RPMI8226 (cell line): Measurements from ENCODE around the gene LSM3.

Source experiments
- DNase-seq: peaks from one replicate; pipeline ENCODE4 v3.0.0-alpha.2; 2015

LSM3 gene

DNA sequence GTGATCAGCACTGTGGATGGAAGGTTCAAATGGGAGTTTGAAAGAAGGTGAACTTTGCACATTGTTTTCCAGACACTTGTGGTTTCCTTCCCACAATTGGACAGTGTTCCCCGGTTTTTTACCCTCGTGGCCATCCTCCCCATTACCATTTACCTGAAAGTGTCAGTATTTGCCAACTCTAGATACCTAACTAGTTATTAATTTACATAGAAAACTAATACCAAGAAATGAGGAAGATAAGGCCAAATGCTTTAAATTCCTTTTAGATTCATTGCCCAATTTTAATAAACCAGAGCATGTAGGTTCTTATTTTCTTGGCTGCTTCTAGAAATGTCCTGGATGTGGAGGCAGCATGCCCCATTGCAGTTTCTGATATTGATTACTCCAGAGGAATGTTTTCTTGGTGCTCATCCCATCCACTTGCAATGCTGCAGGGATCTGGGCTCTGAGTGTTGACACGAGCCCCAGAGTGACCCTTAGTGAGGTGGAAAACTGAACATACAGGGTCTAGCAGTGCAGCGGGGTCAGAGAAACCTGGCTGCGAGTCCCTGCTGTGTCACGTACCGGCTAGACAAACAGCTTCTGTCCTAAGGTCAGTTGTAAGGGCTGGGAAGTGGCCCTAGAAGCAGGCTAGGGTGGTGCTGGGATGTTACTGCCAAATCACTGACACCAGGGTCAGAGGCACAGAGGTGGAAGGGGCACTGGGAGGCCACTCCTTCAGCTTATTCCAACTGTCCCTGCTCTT lies 23.5 kb downstream of the LSM3 start:
- no peak for DNase-seq

DNA sequence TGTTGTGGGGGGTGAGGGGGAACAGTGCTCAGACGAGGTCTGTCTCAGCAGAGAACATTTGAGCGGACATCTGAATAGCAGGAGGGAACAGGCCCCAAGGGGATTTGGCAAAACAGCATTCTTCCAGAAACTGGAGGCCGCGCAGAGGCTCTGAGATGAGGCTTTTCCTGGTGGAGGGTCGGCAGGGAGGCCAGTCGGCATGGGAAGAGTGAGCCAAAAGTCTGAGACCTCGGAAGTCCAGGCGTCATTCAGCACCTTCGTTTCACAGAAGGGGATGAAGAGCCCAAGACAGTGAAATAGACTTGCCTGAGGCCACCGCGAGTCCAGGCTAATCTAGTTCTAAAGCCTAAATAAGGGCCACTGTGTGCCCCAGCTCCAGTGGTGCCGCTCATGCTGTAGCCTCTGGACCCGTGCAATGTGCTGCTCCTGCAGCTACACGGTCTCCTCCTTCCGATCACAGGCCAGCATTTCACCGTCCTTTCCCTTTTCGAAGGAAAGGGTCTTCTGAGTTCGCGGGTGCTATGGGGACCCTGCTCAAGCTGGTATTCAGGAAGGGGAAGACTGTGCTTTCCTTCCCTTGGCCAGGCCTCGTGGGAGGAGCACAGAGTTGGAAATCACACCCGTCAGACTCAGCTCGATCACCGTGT lies 24.4 kb downstream of the LSM3 start:
- DNase-seq, result no peak

DNA sequence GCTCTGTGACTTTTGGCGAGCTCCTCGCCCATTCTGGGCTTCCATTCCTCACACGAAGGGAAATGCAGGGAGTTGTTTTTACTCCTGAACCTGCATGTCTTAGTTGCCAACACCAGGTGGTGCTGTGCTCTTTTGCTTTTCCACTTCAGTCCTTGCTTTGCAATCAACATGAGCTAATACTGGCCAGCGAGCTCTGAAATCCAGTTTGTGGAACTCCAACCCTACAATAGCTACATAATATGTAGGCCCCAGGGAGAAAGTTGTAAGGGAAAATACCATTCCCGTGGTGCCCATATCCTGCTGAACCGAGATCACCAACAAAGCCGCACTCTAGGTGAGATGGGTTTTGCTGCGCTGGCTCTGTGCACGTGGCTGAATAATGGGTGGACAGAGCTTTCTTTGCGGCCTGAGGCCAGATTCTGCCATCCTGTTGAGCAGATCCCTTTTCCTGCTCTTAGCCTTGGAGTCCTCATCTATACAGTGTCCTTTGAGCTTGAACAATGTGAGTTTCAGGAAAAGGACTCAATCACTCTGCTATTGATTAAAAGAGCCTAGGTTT lies 25.0 kb downstream of the LSM3 start:
- DNase-seq, result peak; percentile 72

DNA sequence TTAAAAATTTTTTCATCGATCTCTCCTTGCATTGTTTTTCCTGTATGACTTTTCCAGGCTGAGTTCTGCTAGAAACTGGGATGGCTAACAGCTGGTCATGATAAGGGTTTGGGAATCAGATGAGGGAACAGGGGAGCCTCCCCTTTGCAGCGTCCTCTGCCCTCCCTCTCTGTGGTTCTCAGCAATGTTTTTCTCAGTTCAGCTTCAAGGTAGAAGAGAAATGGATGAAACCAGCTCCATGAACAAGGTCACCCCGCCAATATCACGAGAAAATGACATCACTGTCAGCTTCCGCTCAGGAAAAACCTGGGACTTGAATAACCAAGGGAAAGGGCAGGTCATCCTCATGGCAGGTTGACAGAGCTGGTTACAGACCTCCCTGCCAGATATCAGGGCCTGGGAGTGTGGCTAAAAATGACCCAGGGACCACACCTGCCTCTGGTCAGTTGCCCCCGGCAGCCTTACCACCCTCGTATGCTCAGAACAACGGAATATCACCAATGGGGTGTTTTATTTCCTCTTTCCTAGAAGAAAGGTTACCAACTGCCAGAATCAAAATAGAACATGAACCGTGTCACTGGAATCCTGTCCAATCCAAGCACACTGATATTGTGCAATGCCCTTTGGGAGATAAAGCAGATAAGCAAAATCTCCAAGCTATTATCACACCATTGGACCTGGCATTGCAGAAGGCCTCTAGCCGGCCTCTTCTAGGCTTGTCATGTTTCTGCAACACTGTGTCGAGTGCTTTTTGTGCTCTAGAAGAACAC lies 26.1 kb downstream of the LSM3 start:
- no peak for DNase-seq

DNA sequence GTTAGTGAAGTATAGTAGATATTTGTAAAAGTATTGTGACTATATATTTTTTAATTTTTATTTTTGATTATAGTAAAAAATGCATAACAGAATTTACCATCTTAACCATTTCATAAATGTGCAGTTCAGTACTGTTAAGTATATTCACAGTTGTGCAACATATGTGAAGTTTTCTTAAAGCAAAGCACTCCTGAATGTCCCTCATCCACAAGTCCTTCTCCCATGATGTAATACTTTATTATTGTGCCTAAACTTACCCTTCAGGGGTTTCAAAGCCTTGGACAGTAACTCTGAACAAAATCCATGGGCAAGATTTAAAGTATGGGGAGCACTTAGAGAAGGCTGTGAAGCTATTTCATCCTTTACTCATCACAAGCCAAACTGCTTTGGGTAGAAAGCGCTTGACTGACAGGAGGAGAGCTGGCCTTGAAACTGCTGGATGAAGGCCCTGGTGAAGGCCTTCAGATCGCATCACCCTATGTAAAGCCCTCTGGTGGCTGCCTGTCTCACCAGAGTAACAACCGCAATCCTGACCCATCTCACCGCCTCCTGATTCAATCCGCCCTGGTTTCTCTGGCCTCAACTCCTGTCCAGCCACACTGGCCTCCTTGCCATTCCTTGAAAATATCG lies 28.0 kb downstream of the LSM3 start:
- DNase-seq, result no peak

DNA sequence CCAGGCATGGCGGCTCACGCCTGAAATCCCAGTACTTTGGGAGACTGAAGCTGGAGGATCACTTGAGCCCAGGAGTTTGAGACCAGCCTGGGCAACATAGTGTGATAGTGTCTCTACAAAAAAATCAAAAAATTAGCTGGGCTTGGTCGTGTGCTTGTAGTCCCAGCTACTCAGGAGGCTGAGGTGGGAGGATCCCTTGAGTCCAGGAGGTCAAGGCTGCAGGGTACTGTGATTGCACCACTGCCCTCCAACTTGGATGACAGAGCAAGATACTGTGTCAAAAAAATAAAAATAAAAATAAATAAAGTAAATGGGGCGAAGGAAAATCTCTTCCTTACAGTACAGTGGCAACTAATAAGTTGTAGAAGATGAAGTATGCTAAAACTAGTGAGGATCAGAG lies 29.6 kb downstream of the LSM3 start:
- DNase-seq, result no peak

DNA sequence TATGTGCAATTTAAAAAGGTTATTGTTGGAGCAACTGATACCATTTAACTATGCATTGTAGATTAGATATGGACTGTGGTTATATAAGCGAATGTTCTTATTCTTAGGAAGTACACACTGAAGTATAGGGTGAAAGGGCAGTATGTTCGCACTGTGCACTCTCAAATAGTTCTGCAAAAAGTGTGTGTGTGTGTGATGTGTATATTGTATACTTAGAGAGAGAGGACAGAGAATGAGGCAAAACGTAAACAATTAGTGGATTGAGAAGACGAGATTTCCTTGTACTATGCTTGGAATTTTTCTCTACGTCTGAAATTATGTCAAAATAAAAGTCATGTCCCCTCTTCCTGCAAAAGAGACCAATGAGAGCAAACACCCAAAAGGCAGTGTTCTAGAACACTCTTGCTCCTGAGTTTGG lies 30.4 kb downstream of the LSM3 start:
- no peak for DNase-seq

DNA sequence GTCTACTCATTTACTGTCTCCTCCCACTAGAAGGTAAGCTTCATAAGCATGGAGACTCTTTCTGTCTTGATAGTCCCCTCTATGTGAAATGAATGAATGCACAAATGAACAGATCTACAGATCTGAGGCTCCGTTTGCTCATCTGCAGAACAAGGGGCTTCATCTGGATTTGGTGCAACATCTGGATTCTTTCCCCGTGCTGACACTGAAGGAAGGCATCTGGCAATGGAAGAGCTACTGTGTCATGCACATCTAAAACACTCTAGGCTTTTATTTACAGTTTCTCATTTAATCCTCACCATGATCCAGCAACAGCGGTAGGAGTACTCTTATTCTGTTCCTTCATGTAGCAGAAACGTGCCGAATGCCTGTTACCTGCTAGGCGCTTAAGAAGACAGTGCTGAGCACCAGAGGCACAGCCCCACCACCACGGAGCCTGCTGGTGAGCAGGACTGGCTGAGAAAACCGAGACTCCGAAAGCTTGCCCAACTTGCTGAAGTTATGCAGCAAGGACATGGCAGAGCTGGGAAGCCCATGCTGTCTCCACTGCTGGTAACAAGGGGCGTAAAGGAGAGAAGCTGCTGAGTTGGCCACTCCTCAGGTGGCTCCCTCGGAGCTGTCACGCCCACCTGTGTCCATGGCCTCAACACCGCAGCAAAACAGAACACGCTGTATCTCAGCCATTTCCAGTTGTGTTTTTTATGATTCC lies 31.1 kb downstream of the LSM3 start:
- no peak for DNase-seq

DNA sequence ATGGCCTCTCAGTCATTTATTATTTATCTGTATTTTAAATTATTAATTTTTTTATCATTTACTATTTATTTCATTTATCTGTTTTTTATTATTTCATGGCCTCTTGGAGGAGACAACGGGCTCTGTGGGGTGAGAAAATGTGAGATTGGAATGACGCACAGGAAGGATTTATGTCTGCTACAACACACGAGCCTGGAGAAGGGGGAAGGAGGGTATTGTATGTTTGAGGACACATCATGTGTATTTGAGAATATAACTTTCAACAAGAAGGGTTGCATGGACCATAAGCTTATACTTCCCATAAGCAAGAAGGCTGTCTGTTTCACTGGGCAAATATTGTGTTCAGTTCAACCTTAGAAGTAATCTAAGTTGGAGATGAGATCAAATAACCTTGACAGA lies 31.7 kb downstream of the LSM3 start:
- no peak for DNase-seq

DNA sequence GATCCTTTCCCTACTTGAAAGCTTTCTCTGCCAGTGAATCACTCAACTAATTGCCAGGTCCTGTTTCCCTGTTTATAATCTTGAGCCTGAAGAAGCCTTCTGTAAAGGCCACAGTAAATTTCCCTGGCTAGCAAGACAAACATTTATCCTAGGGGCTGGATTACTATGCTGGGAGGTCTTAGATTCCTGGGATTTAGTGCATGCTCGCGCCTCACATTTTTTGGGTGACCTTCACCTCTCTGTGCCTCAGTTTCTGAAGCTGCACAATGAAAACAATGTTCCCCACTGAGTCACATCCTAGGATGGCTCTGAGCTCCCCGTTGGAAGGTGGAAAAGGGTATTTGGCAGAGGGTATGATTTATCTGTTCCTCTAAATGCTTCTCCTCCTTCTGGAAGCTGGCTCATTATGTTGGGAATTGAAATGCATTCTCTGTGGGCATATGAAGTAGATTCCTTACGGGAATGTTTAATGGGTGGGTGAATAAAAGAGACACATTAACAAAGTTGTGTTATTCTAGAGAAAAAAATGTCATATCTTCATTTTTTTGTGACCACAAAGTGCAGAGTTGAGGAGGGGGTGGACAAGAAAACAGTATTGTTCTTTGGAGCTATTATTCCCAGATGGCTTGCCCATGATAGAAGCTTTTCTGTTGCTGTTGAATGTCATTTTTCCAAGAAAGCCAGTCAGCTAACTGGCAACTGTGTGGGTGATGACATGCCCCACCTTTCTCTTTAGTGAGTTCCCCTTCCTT lies 32.4 kb downstream of the LSM3 start:
- no peak for DNase-seq

DNA sequence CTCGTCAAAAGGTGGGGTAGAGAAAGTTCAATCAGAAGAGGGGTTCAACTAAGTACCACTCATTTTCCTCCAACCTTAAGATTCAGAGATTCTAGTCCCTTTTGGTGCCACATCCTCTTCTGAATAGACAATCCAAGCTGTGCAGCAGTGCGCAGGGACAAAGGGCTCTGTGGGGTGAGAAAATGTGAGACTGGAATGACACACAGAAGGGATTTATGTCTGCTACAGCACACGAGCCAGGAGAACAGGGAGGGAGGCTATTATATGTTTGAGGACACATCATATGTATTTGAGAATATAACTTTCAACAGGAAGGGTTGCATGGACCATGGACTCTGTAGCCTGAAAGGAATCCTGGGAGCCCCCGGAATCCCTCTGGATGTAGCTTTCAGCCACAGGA lies 33.0 kb downstream of the LSM3 start:
- DNase-seq, result no peak

DNA sequence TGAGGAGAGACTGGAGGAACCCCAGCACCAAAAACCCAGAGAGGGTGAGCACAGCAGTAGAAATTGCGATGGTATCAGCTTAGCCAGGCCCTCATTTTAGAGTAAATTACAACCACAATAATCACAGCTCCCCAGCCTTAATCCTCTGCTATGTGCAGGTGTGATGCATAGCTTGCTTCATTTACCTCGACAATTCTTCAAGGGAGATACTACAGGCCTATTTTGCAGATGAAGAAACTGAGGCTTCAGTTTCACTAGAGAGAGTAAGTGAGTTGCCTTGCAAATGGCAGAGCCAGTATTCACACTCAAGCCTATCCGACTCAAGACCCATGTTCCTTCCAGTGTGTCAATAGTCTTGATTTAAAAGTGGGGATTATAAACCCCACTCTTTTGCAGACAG lies 33.4 kb downstream of the LSM3 start:
- no peak for DNase-seq

DNA sequence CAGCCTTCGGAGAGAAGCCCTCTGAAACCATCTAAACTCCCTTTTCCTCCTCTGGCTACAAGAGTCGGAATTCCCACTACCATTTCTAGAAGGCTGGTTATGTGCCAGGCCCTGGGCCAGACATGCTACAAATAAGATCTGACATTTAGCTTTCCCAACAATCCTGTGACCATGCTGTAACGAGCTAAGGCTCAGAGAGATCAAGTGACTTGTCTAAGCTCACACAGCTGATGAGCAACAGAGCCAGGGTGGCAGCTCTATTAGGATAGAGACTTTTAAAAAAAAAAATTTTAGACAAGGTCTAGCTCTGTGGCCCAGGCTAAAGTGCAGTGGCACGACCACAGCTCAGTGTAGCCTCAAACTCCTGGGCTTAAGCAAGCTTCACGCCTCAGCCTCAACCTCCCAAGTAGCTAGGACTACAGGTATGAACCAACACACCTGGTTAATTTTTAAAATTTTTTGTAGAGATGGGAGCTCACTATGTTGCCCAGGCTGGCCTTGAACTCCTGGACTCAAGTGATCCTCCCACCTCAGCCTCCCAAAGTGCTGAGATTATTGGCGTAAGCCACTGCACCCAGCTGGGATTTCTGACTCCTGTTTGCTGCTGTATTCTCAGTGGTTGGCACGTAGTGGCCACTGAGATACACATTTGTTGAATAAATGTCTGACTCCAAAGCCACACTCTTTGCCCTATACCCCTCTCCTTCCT lies 34.6 kb downstream of the LSM3 start:
- DNase-seq, result no peak

DNA sequence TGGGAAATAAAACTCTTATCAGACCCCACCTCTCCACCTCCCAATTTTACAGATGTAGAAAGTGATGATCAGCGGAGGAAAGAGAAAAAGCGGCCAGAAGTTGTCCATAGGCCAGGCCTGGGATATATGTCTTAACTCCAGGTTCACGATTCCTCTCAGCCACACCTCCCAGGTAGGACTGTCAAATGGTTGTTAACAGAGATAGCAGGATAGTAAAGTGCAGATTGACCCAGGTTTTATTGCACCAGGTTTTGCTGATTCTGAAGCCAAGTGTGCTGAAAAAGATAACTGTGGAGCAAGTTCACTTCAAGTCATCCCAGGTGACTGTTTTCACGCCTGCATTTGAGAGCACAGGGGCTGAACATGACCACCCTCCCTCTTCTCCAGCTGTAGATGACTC lies 36.1 kb downstream of the LSM3 start:
- no peak for DNase-seq

DNA sequence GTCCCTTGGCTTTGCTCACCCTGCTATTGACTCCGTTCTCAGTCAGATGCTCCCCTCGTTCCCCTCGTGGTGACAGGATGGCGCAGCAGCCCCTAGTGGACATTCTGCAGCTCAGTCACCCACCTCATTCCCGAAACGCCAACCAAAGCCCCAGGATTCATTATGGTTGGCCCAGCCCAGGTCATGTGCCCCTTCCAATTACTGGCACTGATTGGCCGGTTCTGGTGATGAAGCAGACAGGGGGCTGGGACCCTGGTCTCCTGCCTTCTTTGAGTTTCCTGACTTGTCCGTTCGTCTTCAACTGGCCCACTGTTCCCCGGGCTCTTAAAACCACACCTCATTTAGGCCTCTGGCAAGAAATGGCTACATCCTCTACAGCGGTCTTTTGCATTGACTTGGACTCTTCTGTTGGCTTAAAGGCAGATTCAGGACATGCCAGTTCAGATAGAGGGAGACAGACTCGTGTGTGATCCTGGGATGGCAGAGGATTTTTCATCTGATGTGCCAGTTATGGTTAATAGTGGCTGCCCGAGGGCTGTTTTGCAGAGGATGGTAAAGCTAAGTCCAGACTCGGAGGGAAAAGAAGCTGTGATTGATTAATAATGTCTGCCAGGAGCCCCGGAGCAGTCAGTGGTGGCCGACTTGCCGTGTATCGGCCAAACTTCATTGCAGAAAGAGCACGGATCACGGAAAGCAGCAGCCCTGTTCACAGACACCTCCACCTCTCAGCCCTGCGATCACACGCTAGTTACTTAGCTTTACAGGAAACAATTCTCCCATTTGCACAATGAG lies 37.8 kb downstream of the LSM3 start:
- no peak for DNase-seq

DNA sequence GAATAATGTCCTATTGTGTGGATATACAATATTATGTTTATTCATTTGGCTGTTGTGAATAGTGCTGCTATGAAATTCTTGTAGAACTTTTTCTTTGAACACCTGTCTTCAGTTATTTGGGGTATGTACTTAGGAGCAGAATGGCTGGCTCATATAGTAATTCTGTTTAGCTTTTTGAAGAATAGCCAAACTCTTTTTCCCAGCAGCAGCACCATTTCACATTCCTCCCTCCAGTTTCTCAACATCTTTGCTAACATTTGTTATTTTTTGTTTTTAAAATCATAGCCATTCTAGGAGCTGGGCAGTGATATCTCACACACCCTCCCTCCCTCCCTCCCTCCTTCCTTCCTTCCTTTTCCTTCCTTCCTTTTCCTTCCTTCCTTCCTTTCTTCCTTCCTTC lies 39.7 kb downstream of the LSM3 start:
- no peak for DNase-seq

DNA sequence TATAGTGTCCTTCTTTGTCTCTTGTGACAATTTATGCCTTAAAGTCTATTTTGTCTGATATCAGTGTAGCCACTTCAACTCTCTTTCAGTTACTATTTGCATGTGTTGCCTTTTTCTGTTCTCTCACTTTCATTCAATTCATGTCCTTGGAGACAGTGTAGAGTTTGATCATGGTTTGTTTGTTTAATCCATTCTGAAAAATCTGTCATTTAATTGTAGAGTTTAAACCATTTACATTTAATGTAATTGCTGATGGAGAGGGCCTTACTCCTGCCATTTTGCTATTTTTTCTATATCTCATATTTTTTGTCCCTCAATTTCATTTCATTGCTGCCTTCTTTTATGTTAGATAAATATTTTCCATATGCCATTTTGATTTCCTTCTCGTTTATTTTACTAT lies 42.3 kb downstream of the LSM3 start:
- DNase-seq, result no peak

DNA sequence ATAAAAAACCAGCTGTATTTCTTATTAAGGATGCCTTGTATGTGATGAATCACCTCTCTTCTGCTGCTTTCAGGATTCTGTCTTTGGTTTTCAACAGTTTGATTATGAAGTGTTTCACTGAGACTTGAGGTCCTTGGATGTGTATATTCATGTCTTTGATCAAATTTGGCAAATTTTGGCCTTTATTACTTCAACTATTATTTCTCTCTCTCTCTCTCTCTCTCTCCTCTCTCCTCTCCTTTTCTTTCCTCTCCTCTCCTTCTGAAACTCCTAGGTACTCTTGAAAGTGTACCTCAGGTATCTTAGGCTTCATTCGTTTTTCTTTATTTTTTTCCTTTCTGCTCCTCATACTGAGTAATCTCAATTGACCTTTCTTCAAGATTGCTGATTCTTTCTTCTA lies 43.3 kb downstream of the LSM3 start:
- no peak for DNase-seq

DNA sequence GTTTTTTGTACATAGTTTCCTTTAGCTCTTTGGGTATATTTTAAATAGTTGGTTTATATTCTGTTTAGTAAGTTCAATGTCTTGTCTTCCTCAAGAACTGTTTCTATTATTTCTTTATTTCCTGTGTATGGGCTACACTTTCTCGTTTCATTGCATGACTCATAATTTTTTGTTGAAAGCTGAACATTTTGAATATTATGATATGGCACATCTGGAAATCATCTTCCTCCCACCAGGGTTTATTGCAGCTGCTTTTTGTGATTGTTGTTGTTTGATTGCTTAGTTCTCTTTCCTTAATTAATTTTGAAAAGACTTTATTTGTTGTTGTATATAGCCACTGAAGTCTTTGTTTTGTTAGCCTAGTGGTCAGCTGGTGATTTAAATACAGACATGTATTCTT lies 43.8 kb downstream of the LSM3 start:
- no peak for DNase-seq

DNA sequence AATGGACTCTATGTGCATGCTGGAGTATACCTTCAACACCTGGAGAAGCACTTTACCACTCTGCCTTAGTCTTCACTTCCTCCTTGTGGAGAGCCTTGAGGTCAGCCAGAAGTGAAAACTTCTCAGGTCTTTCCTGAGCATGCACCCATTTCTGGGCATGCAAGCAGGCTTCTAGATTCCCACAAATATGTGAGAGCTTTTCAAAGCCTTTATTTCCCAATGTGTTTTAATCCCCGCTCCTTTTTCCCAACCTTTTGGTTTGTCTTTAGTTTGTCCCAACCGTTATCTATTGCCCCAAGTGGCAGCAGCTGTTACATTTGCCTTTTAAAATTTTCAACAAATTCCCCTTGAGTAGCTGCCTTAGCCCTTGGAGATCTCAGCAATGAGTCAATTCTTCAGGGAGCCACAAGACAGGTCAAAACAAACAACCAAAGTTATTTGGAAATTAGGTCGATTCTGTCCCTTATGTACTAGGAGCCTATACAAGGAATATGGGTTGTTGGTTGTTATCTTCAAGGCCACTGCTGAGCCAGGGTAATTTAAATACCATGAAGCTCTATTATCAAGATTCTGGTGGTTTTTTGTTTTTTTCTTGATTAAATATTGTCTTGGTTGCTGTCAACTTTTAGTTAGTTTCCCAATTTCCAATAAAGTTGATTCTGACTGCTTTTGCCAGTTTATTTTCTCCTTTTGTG lies 44.4 kb downstream of the LSM3 start:
- peak; percentile 75 for DNase-seq
